Neural progenitor cell (in vitro differentiated cells): Measurements from ENCODE around the gene MRGPRF. TPM values are rescaled to one million over a fixed set of nuclear protein-coding genes. Genes with fewer than 3 reads are reported as not detected.

Experiments used
- DNase-seq: peaks from one replicate; pipeline ENCODE4 v3.0.0-alpha.2; 2016; ENCODE audit warnings: low spot score
- H2AFZ ChIP-seq: fragments of 200-600 bp; sonication (generic); replicated peaks from 2 replicates; pipeline ENCODE4 v1.6.1; 2016; ENCODE audit warnings: antibody characterized with exemption
- H3F3A ChIP-seq: fragments of 200-600 bp; sonication (generic); 2 replicates; pipeline ENCODE4 v1.6.1; 2016; ENCODE audit warnings: antibody characterized with exemption, low read depth
- H3K27ac ChIP-seq: fragments of 200-600 bp; sonication (generic); 2 replicates; pipeline ENCODE4 v1.5.1; 2016; ENCODE audit warnings: mild to moderate bottlenecking
- H3K27me3 ChIP-seq: fragments of 200-600 bp; sonication (generic); 2 replicates; pipeline ENCODE4 v1.6.1; 2016; ENCODE audit warnings: mild to moderate bottlenecking, moderate library complexity
- H3K36me3 ChIP-seq: fragments of 200-600 bp; sonication (generic); 2 replicates; pipeline ENCODE4 v1.5.1; 2016
- H3K4me1 ChIP-seq: fragments of 200-600 bp; sonication (generic); 2 replicates; pipeline ENCODE4 v1.6.1; 2016; ENCODE audit warnings: mixed run types
- H3K4me2 ChIP-seq: fragments of 200-600 bp; sonication (generic); 2 replicates; pipeline ENCODE4 v1.6.1; 2016
- H3K4me3 ChIP-seq: fragments of 200-600 bp; sonication (generic); 2 replicates; pipeline ENCODE4 v1.5.1; 2016
- H3K79me2 ChIP-seq: fragments of 200-600 bp; sonication (generic); 2 replicates; pipeline ENCODE4 v1.6.1; 2016; ENCODE audit warnings: low read depth
- H3K9ac ChIP-seq: fragments of 200-600 bp; sonication (generic); 2 replicates; pipeline ENCODE4 v1.6.1; 2016
- H3K9me3 ChIP-seq: fragments of 200-600 bp; sonication (generic); 2 replicates; pipeline ENCODE4 v1.5.1; 2016; ENCODE audit warnings: low read depth
- H4K20me1 ChIP-seq: fragments of 200-600 bp; sonication (generic); 2 replicates; pipeline ENCODE4 v1.6.1; 2016; ENCODE audit warnings: low read depth
- H3K27ac Mint-ChIP-seq: 3 replicates; pipeline ENCODE4 v1.8.0; 2021; ENCODE audit warnings: mixed read lengths
- H3K27me3 Mint-ChIP-seq: 2 replicates; pipeline ENCODE4 v1.8.0; 2022; ENCODE audit warnings: low read depth, mild to moderate bottlenecking, inconsistent platforms, moderate library complexity, mixed read lengths; ENCODE audit not compliant: insufficient read depth
- H3K36me3 Mint-ChIP-seq: 3 replicates; pipeline ENCODE4 v1.8.0; 2021; ENCODE audit warnings: mixed read lengths
- H3K4me1 Mint-ChIP-seq: 3 replicates; pipeline ENCODE4 v1.8.0; 2021; ENCODE audit warnings: mixed read lengths
- H3K4me3 Mint-ChIP-seq: 3 replicates; pipeline ENCODE4 v1.8.0; 2021; ENCODE audit warnings: mild to moderate bottlenecking, moderate library complexity, mixed read lengths
- H3K9me3 Mint-ChIP-seq: 3 replicates; pipeline ENCODE4 v1.8.0; 2020; ENCODE audit warnings: mixed read lengths
- EZH2 ChIP-seq: fragments of 200-600 bp; sonication (generic); IDR thresholded peaks from 2 replicates; pipeline ENCODE4 v1.6.1; 2017; ENCODE audit warnings: antibody characterized with exemption, mild to moderate bottlenecking, moderate library complexity
- EZH2phosphoT487 ChIP-seq: fragments of 200-600 bp; sonication (generic); IDR thresholded peaks from 2 replicates; pipeline ENCODE4 v1.6.1; 2017; ENCODE audit warnings: antibody characterized with exemption
- total RNA-seq: library from RNA; depleted of rRNA; stranded (reverse); fragments of >200 nt; gene quantifications from 2 replicates; pipeline ENCODE4 v1.2.3, GENCODE V29; 2015; ENCODE audit warnings: low replicate concordance
- TF ChIP-seq, protein P1 (sequence below): fragments of 200-600 bp; sonication (generic); IDR thresholded peaks from 2 replicates; pipeline ENCODE4 v1.5.1; 2017; ENCODE audit warnings: antibody characterized with exemption, mild to moderate bottlenecking

Gene MRGPRF
- total RNA-seq, 1 donor from 2014 or later, result 0.56 TPM

DNA sequence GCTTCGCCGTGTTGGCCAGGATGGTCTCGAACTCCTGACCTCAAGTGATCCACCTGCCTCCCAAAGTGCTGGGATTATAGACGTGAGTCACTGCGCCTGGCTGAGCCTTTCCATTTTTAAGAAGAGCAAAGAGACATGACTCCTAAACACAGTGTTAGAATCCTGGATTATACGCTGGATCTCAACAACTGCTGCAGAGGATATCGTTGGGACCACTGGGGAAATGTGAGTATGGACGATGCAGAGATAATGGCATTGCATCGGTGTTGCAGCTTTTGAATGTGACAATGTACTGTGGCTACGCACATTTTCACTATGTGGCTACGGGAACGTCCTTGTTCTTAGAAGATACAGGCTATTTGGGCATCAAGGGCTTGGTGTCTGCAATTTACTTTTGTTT lies 6.2 kb downstream of the MRGPRF start:
- no peak for DNase-seq
- TF ChIP-seq EZH2phosphoT487 (no peak), EZH2 (no peak)
- TF ChIP-seq, protein P1, sequence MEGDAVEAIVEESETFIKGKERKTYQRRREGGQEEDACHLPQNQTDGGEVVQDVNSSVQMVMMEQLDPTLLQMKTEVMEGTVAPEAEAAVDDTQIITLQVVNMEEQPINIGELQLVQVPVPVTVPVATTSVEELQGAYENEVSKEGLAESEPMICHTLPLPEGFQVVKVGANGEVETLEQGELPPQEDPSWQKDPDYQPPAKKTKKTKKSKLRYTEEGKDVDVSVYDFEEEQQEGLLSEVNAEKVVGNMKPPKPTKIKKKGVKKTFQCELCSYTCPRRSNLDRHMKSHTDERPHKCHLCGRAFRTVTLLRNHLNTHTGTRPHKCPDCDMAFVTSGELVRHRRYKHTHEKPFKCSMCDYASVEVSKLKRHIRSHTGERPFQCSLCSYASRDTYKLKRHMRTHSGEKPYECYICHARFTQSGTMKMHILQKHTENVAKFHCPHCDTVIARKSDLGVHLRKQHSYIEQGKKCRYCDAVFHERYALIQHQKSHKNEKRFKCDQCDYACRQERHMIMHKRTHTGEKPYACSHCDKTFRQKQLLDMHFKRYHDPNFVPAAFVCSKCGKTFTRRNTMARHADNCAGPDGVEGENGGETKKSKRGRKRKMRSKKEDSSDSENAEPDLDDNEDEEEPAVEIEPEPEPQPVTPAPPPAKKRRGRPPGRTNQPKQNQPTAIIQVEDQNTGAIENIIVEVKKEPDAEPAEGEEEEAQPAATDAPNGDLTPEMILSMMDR, result no peak
- H3F3A ChIP-seq, result no peaks in the 10 kb centered on the region
- peaks cover 12% of the 10 kb centered on the region for H3K4me1 ChIP-seq
- H3K27me3 Mint-ChIP-seq, result peaks cover 7% of the 10 kb centered on the region
- no peak overlapping the region for H3K4me2 ChIP-seq
- H3K27ac ChIP-seq, result no peak overlapping the region
- no peak overlapping the region for H3K4me3 ChIP-seq
- peaks cover 30% of the 10 kb centered on the region for H3K4me1 Mint-ChIP-seq
- H3K9me3 Mint-ChIP-seq, result no peaks in the 10 kb centered on the region
- no peak overlapping the region for H3K27ac Mint-ChIP-seq
- H4K20me1 ChIP-seq, result no peaks in the 10 kb centered on the region
- H2AFZ ChIP-seq, result no peak overlapping the region
- H3K27me3 ChIP-seq, result no peaks in the 10 kb centered on the region
- H3K36me3 Mint-ChIP-seq, result no peaks in the 10 kb centered on the region
- H3K79me2 ChIP-seq, result no peaks in the 10 kb centered on the region
- H3K9ac ChIP-seq, result no peak overlapping the region
- no peaks in the 10 kb centered on the region for H3K9me3 ChIP-seq
- H3K4me3 Mint-ChIP-seq, result peak overlapping the region; percentile 21
- H3K36me3 ChIP-seq, result no peaks in the 10 kb centered on the region

DNA sequence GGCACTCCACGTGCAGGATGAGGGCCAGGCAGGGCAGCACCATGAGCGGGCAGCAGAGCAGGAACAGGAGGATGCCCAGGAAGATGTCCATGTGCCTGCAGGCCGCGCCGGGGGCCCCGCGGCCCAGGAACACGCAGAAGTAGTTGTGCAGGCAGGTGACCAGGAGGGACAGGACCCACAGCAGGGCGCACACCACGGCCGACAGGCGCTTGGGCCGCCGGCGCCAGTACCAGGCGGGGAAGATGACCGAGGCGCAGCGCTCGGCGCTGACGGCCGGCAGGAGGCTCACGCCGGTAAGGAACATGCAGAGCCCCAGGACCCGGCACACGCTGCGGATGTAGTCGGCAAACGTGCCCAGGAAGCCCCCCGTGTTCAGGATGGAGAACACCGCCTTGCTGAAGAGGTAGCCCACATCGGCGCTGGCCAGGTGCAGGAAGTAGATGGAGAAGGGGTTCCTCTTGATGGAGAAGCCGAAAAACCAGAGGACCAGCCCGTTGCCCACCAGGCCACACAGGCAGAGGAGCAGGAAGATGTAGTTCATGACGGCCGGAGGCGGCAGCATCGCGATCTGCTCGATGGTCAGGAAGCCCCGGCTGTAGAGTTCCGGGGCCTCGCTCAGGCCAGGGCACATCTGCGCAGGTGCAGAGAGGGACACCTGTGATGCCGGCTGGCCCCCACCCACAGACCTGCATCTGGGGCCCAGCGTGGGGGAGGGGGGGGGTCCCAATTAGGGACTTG lies 7.2 kb downstream of the MRGPRF start:
- H3K4me1 Mint-ChIP-seq, result peaks cover 25% of the 10 kb centered on the region

DNA sequence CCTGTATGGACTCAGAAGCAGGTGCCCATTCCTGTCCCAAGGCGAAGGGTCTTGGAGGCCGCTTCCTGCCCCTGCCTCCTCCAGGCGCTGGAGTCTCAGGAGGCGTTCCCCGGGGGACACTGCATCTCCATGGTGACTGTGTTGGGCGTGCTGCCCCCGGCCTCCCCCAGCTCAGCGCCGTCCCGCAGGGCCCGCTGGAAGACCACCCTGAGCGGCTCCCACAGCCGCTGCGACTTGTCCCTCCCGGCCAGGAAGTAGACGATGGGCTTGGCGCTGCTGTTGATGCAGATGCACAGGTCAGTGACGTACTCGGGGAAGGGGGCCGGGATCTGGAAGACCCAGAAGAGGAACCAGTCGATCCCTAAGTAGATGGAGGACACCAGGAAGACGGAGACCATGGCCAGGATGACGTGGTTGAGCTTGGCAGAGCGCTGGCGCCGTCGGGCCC lies 7.8 kb downstream of the MRGPRF start:
- Mint-ChIP-seq H3K9me3 (no peaks in the 10 kb centered on the region), H3K27ac (no peak overlapping the region), H3K36me3 (no peaks in the 10 kb centered on the region), H3K4me3 (peak overlapping the region; percentile 59), H3K4me1 (peaks cover 25% of the 10 kb centered on the region), H3K27me3 (peaks cover 6% of the 10 kb centered on the region)
- Histone ChIP-seq H3K27ac (no peak overlapping the region), H3K36me3 (no peaks in the 10 kb centered on the region), H3K4me1 (no peaks in the 10 kb centered on the region), H3K9me3 (no peaks in the 10 kb centered on the region), H3K79me2 (no peaks in the 10 kb centered on the region), H3K9ac (no peak overlapping the region), H2AFZ (no peak overlapping the region), H3K27me3 (no peaks in the 10 kb centered on the region), H3F3A (no peaks in the 10 kb centered on the region), H3K4me3 (no peak overlapping the region), H3K4me2 (no peak overlapping the region), H4K20me1 (no peaks in the 10 kb centered on the region)
- TF ChIP-seq EZH2phosphoT487 (no peak), EZH2 (no peak)
- TF ChIP-seq, protein P1, result no peak
- DNase-seq, result no peak

More for the DNA sequence above, 7.2 kb downstream of the MRGPRF start:
- no peak for DNase-seq
- H3K27ac Mint-ChIP-seq, result no peak overlapping the region
- H4K20me1 ChIP-seq, result no peaks in the 10 kb centered on the region
- H3K27me3 Mint-ChIP-seq, result peaks cover 6% of the 10 kb centered on the region
- no peak overlapping the region for H2AFZ ChIP-seq
- no peak overlapping the region for H3K9ac ChIP-seq
- H3K9me3 Mint-ChIP-seq, result no peaks in the 10 kb centered on the region
- H3K27ac ChIP-seq, result no peak overlapping the region
- H3K4me2 ChIP-seq, result no peak overlapping the region
- no peaks in the 10 kb centered on the region for H3K36me3 ChIP-seq
- TF ChIP-seq EZH2phosphoT487 (no peak), EZH2 (no peak)
- TF ChIP-seq, protein P1, result no peak
- H3K36me3 Mint-ChIP-seq, result no peaks in the 10 kb centered on the region
- no peaks in the 10 kb centered on the region for H3K9me3 ChIP-seq
- H3K79me2 ChIP-seq, result no peaks in the 10 kb centered on the region
- no peaks in the 10 kb centered on the region for H3K27me3 ChIP-seq
- H3K4me1 ChIP-seq, result peaks cover 3% of the 10 kb centered on the region
- no peak overlapping the region for H3K4me3 Mint-ChIP-seq
- H3K4me3 ChIP-seq, result no peak overlapping the region
- H3F3A ChIP-seq, result no peaks in the 10 kb centered on the region
